ENCODE measurements around the gene SAMD4B.

Gene SAMD4B

DNA sequence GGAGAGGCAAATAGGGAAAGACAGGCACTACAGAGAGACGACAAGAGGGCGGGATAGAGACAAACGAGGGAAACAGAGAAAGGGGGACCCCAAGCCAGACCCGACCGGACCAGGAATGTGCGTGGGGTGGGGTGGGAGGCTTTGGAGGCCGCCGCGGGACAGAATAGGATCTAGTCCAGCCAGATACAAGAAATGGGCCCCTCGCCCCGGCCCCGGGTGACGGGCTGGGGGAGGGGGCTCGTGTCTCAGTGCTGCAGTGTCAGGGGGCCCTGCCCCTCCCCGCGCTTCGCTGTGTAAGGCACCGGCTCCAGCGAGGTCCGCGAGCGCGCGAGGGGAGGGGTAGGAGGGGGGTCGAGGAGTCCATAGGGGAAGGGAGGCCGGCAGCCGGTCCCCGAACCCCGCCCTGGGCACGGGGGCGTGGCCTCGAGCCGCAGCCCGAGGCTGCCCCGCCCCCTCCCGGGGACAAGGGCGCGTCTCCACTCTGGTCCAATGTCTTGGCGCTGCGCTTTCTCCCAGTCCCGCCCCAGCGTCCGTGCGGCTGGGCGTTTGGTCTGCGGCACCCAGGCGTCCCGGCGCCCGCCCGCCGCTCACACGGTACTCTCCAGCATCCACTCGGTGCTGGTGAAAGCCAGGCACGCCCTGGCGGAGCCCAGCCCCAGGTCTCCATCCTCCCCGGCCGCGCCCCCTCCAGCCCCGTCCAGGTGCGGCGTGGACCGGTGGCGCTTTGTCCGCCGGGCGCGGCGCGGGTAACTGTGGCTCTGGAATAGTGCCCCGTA lies 35.0 kb upstream of the SAMD4B start:
- TF ChIP-seq, protein P1, sequence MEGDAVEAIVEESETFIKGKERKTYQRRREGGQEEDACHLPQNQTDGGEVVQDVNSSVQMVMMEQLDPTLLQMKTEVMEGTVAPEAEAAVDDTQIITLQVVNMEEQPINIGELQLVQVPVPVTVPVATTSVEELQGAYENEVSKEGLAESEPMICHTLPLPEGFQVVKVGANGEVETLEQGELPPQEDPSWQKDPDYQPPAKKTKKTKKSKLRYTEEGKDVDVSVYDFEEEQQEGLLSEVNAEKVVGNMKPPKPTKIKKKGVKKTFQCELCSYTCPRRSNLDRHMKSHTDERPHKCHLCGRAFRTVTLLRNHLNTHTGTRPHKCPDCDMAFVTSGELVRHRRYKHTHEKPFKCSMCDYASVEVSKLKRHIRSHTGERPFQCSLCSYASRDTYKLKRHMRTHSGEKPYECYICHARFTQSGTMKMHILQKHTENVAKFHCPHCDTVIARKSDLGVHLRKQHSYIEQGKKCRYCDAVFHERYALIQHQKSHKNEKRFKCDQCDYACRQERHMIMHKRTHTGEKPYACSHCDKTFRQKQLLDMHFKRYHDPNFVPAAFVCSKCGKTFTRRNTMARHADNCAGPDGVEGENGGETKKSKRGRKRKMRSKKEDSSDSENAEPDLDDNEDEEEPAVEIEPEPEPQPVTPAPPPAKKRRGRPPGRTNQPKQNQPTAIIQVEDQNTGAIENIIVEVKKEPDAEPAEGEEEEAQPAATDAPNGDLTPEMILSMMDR (IDR thresholded peaks at IDR 0.05), result no peak

DNA sequence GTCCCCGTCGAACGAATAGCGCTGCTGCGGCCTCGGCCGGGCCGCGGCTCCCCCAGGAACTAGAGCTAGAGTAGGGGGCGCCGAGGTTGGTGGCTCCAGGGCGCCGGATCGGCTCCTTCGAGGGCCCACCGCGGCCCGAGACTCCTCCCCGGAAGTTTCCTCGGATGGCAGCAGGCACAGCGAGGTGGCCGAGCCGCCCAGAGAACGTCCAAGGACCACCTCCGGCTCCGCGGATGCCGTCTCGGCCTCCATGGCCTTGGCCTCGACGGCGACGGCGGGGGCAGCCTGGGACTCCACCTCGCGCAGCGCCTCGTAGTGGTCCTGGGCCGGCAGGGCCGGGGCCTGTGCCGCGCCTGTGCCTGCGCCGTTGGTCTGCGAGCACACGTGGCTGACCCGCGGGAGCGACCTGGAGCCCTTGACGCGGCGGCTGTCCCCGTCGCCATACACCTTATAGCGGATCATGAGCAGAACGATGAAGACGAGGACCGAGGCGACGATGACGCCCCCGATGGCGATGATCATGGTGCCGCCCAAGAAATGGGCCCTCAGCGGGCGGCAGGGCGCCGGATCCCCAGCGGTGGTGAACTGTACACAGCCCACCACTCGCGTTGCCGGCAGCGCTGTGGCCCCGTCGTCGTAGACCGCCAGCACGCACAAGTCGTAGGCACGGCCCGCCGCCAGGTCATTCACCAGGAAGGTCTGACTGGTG lies 34.2 kb upstream of the SAMD4B start:
- TF ChIP-seq, protein P1 (IDR thresholded peaks at IDR 0.05), result no peak

DNA sequence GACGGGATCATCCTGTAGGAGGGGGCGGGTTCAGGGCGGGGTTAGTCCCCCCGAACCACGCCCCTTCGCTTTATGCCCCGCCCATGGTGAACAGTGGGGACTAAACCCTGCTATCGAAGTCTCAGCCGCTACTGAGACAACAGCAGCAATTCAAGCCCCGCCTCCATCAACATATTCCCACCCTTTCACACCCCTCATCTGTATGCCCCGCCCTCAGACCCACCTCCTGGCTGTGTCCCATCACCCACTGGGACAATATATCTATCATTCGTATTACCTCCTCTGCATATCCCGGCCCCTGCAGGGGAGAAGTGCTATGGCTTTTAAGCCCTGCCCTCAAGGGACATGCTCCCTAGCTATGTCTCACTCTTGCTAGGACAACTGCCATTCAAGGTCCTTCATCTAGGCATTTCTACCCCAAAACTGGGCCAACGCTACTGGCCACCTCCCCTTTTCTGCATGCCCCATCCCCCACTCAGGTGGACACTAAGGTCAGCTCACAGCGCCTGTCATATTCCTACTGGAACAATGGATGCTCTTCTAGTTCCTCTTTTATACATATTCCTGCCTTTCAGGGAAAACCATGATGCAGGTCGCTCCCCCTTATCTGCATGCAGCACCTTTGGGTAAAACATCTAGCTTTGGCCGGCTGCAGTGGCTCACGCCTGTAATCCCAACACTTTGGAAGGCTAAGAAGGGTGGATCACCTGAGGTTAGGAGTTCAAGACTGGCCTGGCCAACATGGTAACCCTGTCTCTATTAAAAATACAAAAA lies 33.5 kb upstream of the SAMD4B start:
- TF ChIP-seq, protein P1 (IDR thresholded peaks at IDR 0.05), result no peak

DNA sequence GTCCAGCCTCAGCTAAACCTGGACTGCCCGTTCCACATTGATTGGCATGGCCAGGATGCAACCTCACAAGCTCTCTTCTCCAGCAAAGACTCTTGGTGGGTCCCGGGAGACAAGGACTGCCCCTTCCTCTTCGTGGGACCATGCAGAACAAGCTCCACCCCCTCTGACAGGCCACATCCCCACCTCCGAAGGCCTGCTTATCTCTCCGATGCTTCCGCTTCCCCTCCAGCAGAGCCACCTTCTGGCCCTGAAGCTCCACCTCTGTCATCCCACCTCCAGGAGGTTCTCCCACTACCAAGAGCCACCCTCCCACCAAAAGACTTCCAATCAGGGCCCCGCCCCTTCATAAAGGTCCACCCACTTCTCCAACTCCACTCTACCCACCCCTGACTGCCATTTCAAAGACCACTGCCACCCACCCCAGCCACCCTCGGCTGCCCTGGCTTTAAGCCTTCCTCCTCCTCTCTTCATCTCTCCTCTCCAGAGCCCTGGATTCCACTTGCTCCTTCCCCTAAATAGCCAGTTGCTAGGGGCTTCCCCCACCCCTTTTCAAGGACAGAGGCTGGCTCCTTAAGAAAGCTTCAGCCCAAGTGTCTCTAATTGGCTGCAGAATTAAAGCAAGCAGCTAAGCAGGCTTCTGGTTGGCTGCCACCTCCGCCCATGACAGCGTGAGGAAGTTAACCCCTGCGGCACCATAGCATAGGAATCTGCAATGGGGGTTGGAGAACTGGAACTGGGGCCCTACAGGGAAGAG lies 31.5 kb upstream of the SAMD4B start:
- TF ChIP-seq, protein P1 (IDR thresholded peaks at IDR 0.05), result no peak

DNA sequence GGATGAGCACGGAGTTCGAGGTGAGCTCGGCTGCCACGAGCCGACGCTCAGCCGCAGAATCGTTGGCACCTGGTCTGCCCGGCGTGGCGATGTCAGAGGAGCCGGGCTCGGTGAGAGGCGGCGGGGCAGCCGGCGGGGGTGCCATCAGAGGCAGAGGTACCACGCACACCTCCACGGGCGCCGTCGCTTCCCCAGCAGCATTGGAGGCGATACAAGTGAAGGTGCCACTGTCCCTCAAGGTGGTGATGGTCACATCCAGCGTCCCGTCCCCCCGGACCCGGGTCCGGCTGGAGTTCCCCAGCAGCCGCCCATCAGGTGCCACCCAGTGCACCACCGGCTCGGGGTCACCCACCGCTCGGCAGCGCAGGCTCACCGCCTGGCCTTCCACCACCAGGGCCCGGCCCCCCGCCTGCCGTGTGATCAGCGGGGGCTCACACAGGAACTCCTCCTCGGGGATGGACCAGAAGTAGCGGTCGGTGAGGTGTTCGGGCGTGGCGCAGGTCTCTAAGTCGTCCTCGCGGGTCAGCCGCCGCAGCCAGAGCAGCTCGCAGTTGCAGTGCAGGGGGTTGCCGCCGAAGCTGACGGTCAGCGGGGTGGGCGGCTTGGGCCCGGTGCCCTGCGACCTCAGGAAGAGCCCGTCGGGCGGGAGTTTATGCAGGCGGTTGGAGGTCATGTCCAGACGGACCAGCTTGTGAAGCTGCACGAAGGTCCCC lies 28.0 kb upstream of the SAMD4B start:
- TF ChIP-seq, protein P1 (IDR thresholded peaks at IDR 0.05), result no peak

DNA sequence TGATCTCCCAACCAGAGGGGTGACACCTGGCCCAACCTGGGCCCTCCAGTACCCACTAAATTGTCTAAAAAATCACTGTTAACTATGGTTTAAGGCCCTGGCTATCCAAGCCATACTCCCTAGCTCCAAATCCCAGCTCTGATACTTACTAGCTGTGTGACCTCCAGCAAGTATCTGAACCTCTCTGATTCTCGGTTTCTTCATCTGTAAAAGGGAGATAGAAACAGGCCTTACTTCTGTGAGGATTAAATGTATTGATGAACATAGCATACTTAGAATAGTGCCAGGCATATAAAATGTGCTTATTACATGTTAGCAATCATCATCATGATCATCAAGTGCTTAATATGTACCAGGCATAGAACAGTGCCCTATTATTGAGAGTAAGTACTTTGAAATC lies 26.3 kb upstream of the SAMD4B start:
- TF ChIP-seq, protein P1 (IDR thresholded peaks at IDR 0.05), result no peak

All from LNCAP (cell line).